Kidney tubule cell (primary cell): ENCODE results near the gene GMPR2.
A peak's percentile ranks its signal among the peaks of the same experiment; 100 is the strongest.

ENCODE experiments used
- DNase-seq: peaks from one replicate; pipeline ENCODE4 v3.0.0-alpha.2; 2018; ENCODE audit warnings: low spot score

The GMPR2 gene

DNA sequence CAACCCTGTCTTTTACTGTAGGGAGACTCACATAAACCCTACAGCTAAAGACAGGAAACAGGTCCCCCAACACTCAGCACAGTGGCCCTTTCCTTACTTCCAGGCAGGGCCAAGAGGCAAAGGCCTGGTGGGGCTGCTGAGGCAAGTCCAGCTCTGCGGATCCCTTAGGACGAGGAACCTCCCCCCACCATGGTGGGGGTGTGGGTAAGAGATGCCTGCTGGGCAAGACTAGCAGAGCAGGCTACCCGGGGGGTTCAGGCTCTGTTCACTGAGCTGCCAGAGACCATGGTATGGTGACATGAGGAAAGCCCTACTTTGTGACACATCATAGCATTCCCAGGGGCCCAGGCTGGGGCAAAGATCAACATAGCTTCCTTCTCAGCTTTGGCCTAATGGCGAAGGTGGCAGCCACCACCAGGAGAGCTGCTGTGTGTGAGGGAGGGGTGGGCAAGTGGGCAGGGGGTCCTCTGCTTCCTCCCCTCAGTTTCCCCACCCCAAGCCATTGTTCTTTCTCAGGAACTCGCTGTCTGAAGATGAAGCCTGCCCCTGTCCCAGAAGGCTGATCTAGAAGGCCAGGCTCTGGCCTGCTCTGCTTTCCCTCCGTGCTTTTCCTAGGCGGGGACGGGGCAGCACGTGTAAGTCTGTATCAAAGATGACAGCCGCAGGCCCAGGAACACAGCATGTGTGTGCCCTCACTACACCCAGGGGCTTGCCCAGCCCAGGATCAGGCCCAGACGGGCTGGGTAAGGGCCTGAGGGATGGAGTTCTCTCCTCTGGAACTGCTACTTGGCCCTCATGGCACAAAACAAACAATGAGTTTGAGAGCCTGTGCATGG is 19.8 kb downstream of the GMPR2 start:
- DNase-seq: peak; percentile 30

DNA sequence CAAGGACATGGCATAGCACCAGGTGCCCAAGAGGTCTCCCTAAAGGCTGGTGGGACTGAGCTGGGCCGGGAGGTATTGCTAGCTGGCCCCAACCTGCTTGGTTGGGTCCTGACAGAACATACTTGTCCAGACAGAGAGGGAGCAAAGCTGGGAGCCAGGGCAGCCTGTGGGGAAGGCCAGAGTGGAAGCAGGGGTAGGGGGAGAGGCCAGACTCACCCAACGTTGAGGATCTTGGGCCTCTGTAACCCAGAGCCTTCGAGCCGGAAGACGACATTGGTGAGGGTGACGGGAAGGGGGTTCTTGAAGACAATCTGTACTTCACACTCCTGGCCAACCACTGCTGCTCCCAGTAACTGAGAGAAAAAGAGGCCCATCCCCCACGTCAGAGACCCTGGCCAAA is 21.2 kb downstream of the GMPR2 start:
- DNase-seq: no peak

DNA sequence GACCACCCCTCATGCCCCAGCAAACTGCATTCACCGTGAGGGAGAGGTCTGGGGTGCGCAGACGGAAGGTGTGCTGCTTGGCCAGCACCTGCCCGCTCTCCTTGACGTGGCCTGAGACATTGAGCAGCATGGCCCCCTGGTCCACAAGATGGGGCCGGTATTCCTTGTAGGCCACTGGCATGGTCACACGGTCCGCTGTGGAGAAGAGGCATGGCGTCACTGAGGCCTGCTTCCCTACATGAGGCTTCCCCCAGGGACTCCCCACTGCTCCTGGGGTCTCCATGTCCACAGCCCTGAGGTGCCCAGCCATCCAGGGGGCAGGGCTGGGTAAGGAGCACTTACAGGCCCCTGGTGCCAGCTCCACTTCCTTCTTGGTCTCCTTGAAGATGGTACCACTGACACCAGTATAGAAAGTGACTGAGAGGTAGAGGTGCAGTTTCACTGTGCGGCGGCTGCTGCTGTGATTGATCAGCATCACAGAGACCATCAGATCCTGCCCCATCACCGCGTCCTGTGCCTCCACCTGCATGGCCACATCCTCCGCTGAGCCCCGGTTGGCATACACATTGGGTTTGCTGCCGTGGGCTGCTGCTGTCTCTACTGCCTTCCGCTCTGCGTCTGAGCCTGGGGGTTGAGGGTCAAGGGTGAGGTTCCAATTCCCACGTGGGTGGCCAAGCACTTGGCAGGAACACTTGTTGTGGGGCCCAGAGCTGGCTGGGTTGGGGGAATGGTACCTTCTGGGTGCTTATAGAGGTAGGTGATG is 22.1 kb downstream of the GMPR2 start:
- DNase-seq: no peak

- no peak for DNase-seq
These were observed 22.7 kb downstream of the GMPR2 start for GRCh38 chr14:24255438-24255837.

- DNase-seq: no peak
These were observed 23.4 kb downstream of the GMPR2 start for GRCh38 chr14:24255931-24256711.

- no peak for DNase-seq
These were observed 24.2 kb downstream of the GMPR2 start for GRCh38 chr14:24256960-24257359.

DNA sequence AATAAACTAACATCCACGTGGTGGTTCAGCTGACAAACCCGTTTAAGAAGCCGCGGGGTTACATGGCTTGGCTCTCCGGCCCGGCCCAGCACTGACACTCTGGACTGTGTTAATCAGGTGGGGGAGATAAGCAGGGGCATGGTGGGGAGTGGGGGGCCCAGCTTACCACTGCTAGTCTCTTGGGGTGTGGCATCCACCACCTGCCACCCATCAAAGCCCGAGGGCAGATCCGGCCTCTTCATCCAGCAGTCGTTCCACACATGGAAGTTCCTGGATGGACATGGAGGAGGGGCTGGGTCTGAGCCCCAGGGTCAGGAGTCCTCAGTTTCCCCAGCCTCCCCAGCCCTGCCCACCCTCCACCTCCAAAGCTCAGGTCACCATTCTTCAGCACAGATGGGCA is 25.4 kb downstream of the GMPR2 start:
- no peak for DNase-seq

DNA sequence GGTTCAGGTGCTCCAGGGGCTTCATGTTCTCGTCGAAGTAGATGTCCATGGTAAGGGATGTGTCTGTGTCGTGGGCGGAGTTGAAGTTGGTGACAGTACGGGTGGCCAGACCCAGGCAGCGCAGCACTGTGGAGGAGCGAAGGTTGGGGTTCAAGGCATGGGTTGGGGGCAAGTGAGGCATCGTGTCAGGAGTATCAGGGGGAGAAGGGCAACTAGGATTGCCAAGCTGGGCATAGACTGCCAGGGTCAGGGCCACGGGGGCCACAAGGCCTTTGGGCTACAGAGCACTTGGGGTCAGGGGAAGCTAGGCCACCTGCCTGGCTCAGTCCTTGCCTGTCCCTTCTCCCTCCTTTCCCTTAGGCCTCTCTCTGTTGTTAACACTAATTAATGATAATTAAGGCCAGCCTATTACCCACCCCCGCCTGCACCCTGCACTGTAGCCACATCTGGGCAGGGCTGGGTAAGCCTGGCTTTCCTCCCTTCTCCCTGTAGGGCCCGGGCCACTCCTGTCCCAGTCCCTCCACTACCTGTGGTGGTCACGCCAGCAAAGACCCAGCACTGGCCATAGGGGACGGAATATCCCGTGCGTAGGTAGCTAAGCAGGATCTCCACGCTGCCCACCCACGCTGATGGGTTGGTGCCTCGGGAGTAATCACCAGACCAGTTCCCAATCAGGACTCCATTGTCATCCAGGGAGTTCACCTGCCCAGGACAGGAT is 26.0 kb downstream of the GMPR2 start:
- no peak for DNase-seq

GRCh38 chr14:24259282-24260025 is 26.7 kb downstream of the GMPR2 start:
- peak; percentile 15 for DNase-seq

DNA sequence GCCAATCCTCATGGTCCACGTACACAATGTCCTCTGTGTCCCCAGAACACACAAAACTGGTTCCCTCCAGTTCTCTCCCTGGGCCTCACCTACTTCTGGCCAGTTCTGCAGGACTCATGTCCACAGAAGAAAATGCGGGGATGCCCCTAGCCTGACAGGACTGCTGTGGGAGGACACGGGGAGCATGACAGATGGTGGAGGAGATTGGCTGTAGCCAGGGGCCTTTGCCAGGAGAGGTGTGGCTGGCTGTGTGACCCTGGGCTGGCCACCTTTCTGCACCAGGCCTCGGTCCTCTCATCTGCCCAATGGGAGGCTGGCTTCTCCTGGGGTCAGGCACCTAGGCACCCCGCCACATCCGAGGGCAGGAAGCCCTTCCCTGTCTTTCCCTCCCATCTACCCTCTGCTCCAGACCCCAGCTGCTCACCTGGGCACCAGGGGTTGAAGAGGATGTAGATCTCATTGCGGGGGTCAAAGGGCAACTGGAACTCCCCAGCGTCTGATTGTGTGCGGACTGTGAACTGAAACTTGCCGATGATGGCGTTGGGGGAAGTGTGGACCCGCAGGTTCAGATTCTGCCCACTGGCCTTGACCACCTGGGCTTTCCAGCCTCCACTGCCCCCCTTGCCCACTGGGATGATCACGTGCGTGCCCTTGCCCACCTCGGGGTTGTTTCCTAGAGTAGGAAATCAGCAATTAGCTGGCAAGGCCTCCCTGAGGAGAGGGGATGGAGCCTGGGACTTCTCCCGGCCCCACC is 27.5 kb downstream of the GMPR2 start:
- DNase-seq: no peak

- DNase-seq: no peak
These were observed 28.0 kb downstream of the GMPR2 start for GRCh38 chr14:24260780-24261157.

DNA sequence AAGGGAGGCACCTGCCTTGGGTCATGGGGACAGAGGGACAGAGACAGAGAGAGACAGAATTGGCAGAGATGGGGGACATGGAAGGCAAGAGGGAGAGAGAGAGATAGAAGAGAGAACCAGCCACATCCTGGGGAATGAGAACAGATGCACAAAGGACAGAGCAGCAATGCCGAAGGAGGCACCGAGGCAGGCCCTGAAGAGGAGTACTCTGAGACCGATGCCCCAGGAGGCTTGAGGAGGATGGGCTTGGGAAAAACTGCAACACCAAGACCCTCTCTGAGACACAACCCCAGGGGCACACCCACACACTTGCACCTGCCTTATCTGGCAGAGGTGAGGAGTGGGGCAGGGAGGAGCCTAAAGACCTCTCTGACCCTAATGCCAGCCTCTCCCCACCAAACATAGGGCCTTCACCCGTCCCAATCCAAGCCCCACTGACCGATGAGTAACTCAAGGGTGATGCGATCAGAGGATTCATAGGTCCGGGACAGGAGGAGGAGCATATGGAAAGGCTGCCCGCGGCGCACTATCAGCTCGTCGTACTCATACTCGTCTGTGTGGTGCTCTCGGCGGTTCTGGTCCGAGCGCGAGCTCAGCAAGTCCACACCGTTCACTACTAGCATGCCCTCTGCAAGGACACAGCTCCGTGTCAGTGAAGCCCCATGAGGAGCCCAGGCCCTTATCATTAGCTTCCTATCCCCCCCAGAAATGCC is 28.7 kb downstream of the GMPR2 start:
- no peak for DNase-seq

- DNase-seq: no peak
These were observed 29.2 kb downstream of the GMPR2 start for GRCh38 chr14:24261969-24262327.

DNA sequence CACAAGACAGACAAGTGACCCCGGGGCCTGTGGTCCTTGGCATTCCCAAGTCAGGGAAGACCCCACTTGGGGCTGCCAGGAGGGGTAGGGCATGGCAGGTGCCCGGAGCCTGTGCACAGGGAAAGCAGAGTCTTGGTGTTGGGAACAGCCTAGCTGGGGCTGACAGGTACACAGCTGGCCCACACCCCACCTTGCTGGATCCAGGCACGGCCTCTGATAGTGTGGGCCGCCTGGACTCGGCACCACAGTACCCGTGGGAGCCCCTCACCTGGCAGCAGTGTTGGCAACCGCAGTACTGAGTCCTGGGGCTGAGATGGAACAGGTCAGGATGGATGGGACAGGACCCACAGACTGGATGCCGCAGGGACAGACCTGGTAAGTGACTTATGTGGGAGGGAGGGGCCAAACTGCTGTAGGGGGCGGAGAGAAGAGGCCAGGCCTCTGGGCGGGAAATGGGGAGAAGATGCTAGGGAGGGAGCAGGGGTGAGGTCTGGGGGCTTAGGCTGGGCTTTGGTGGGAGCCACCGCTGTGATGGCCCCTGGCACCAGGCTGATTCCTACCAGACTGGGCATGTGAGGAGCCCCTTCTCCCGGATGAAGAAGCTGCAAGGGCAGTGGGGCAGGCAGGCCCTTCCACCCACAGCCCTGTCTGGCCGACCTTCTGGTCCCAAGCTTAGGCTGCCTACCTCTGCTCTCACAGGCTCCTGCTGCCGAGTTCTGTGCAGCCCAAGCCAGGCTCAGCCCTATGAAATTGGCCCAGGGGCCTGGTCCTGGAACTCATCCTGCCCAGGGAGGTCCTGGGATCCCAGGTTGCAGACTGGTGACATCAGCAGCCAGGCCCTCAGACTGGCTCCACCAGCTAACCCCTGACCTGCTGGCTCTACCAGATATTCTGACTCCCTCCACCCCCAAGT is 30.3 kb downstream of the GMPR2 start, which contains the start of gene TGM1:
Gene TGM1 (minus strand): TSS at position 357 of the 913 bp plus-strand sequence. CDS start 825 bp downstream, outside the sequence.
- DNase-seq: no peak

GRCh38 chr14:24263848-24264247 is 31.1 kb downstream of the GMPR2 start:
- no peak for DNase-seq

- DNase-seq: no peak
These were observed 31.6 kb downstream of the GMPR2 start for GRCh38 chr14:24264298-24264697.

- DNase-seq: no peak
These were observed 33.9 kb downstream of the GMPR2 start for GRCh38 chr14:24266344-24267244.

- DNase-seq: no peak
These were observed 34.8 kb downstream of the GMPR2 start for GRCh38 chr14:24267516-24267915.
